Activated naive CD8-positive, alpha-beta T cell treated with anti-CD3 and anti-CD28 coated beads, Interleukin-2, amount 50 U/mL, for 24 hours (primary cell): ENCODE results near the gene NBR1.
"Not testable (repeated sequence)": the region's sequence is repeated elsewhere in the genome, so short reads cannot be mapped to it uniquely, and the experiment has no call there.

Experiments
- ATAC-seq: fragments of 150-1000 bp; cut with Tn5 transposase; one replicate; pipeline ENCODE4 v1.10.0; 2021
- DNase-seq: peaks from one replicate; pipeline ENCODE4 v3.0.0; 2021
- H3K27ac Mint-ChIP-seq: one replicate; pipeline ENCODE4 v1.8.0; 2021; ENCODE audit warnings: mild to moderate bottlenecking, mixed read lengths
- H3K27me3 Mint-ChIP-seq: one replicate; pipeline ENCODE4 v1.8.0; 2021; ENCODE audit warnings: mixed read lengths
- H3K36me3 Mint-ChIP-seq: one replicate; pipeline ENCODE4 v1.8.0; 2021; ENCODE audit warnings: low read depth, mixed read lengths
- H3K4me1 Mint-ChIP-seq: one replicate; pipeline ENCODE4 v1.8.0; 2021; ENCODE audit warnings: mixed read lengths
- H3K4me3 Mint-ChIP-seq: one replicate; pipeline ENCODE4 v1.8.0; 2021; ENCODE audit warnings: mild to moderate bottlenecking, moderate library complexity, mixed read lengths
- H3K9me3 Mint-ChIP-seq: one replicate; pipeline ENCODE4 v1.8.0; 2021; ENCODE audit warnings: mixed read lengths

The NBR1 gene

GRCh38 chr17:43140396-43141332 lies 30.4 kb upstream of the NBR1 start:
- Mint-ChIP-seq H3K9me3 (no peaks in the 10 kb centered on the region), H3K27me3 (no peaks in the 10 kb centered on the region), H3K36me3 (peaks cover 6% of the 10 kb centered on the region), H3K27ac (no peak overlapping the region), H3K4me3 (no peak overlapping the region), H3K4me1 (peaks cover 13% of the 10 kb centered on the region)
- ATAC-seq (no peak), DNase-seq (no peak)

GRCh38 chr17:43142153-43142552 lies 28.9 kb upstream of the NBR1 start:
- Mint-ChIP-seq H3K4me3 (no peak overlapping the region), H3K4me1 (no peaks in the 10 kb centered on the region), H3K9me3 (no peaks in the 10 kb centered on the region), H3K27ac (no peak overlapping the region), H3K36me3 (peaks cover 3% of the 10 kb centered on the region), H3K27me3 (no peaks in the 10 kb centered on the region)
- no peak for ATAC-seq
- DNase-seq = no peak

GRCh38 chr17:43143201-43143600 lies 27.8 kb upstream of the NBR1 start:
- no peak for ATAC-seq
- Mint-ChIP-seq H3K9me3 (no peaks in the 10 kb centered on the region), H3K4me1 (no peaks in the 10 kb centered on the region), H3K27me3 (no peaks in the 10 kb centered on the region), H3K27ac (no peak overlapping the region), H3K36me3 (peaks cover 3% of the 10 kb centered on the region), H3K4me3 (no peak overlapping the region)
- DNase-seq = no peak

- no peak for DNase-seq
- ATAC-seq = no peak
- no peaks in the 10 kb centered on the region for H3K27me3 Mint-ChIP-seq
- H3K4me1 Mint-ChIP-seq = no peaks in the 10 kb centered on the region
- H3K4me3 Mint-ChIP-seq = no peak overlapping the region
- H3K9me3 Mint-ChIP-seq = no peaks in the 10 kb centered on the region
- peaks cover 5% of the 10 kb centered on the region for H3K36me3 Mint-ChIP-seq
- no peak overlapping the region for H3K27ac Mint-ChIP-seq
These were observed 24.4 kb upstream of the NBR1 start for GRCh38 chr17:43146649-43147048.

- no peaks in the 10 kb centered on the region for H3K9me3 Mint-ChIP-seq
- ATAC-seq = no peak
- no peak overlapping the region for H3K27ac Mint-ChIP-seq
- no peak for DNase-seq
- peaks cover 13% of the 10 kb centered on the region for H3K36me3 Mint-ChIP-seq
- H3K27me3 Mint-ChIP-seq = no peaks in the 10 kb centered on the region
- no peaks in the 10 kb centered on the region for H3K4me1 Mint-ChIP-seq
- no peak overlapping the region for H3K4me3 Mint-ChIP-seq
These were observed 19.0 kb upstream of the NBR1 start for GRCh38 chr17:43151880-43152456.

- not testable (repeated sequence) for H3K27ac Mint-ChIP-seq, ATAC-seq, H3K27me3 Mint-ChIP-seq, H3K4me1 Mint-ChIP-seq, H3K9me3 Mint-ChIP-seq, DNase-seq, H3K4me3 Mint-ChIP-seq
- peaks cover 12% of the 10 kb centered on the region for H3K36me3 Mint-ChIP-seq
These were observed 17.7 kb upstream of the NBR1 start for GRCh38 chr17:43153197-43153835.

- no peak overlapping the region for H3K27ac Mint-ChIP-seq
- H3K4me3 Mint-ChIP-seq = no peak overlapping the region
- H3K27me3 Mint-ChIP-seq = no peaks in the 10 kb centered on the region
- H3K36me3 Mint-ChIP-seq = peaks cover 11% of the 10 kb centered on the region
- no peaks in the 10 kb centered on the region for H3K9me3 Mint-ChIP-seq
- no peak for ATAC-seq
- no peak for DNase-seq
- no peaks in the 10 kb centered on the region for H3K4me1 Mint-ChIP-seq
These were observed 15.3 kb upstream of the NBR1 start for GRCh38 chr17:43155666-43156065.

- not testable (repeated sequence) for DNase-seq, ATAC-seq, H3K27ac Mint-ChIP-seq
These were observed 11.8 kb upstream of the NBR1 start for GRCh38 chr17:43159232-43159631.

GRCh38 chr17:43159957-43160356 lies 11.1 kb upstream of the NBR1 start:
- not testable (repeated sequence) for H3K9me3 Mint-ChIP-seq, H3K27ac Mint-ChIP-seq, H3K4me1 Mint-ChIP-seq, H3K36me3 Mint-ChIP-seq, DNase-seq, H3K4me3 Mint-ChIP-seq, H3K27me3 Mint-ChIP-seq, ATAC-seq

More at GRCh38 chr17:43159232-43159631, 11.8 kb upstream of the NBR1 start:
- H3K4me1 Mint-ChIP-seq, H3K36me3 Mint-ChIP-seq, H3K27me3 Mint-ChIP-seq, H3K4me3 Mint-ChIP-seq, H3K9me3 Mint-ChIP-seq: not testable (repeated sequence)

GRCh38 chr17:43165971-43166370 lies 5.0 kb upstream of the NBR1 start:
- not testable (repeated sequence) for DNase-seq, H3K36me3 Mint-ChIP-seq, H3K27ac Mint-ChIP-seq, H3K4me1 Mint-ChIP-seq, ATAC-seq, H3K9me3 Mint-ChIP-seq, H3K4me3 Mint-ChIP-seq, H3K27me3 Mint-ChIP-seq

GRCh38 chr17:43169561-43170139 lies 1.4 kb upstream of the NBR1 start:
- H3K4me1 Mint-ChIP-seq = peaks cover 25% of the 10 kb centered on the region
- no peaks in the 10 kb centered on the region for H3K9me3 Mint-ChIP-seq
- no peaks in the 10 kb centered on the region for H3K27me3 Mint-ChIP-seq
- ATAC-seq (peak; percentile 12), DNase-seq (peak; percentile 36)
- H3K36me3 Mint-ChIP-seq = peaks cover 1% of the 10 kb centered on the region
- no peak overlapping the region for H3K4me3 Mint-ChIP-seq
- H3K27ac Mint-ChIP-seq = no peak overlapping the region

GRCh38 chr17:43170140-43170765 lies 761 bp upstream of the NBR1 start:
- peak; percentile 86 for ATAC-seq
- H3K36me3 Mint-ChIP-seq = peaks cover 1% of the 10 kb centered on the region
- H3K4me3 Mint-ChIP-seq = no peak overlapping the region
- no peak overlapping the region for H3K27ac Mint-ChIP-seq
- DNase-seq = peak; percentile 82
- H3K4me1 Mint-ChIP-seq = peaks cover 28% of the 10 kb centered on the region
- no peaks in the 10 kb centered on the region for H3K9me3 Mint-ChIP-seq
- H3K27me3 Mint-ChIP-seq = no peaks in the 10 kb centered on the region

GRCh38 chr17:43171586-43172487 lies 823 bp downstream of the NBR1 start:
- Mint-ChIP-seq H3K27me3 (no peaks in the 10 kb centered on the region), H3K36me3 (peaks cover 7% of the 10 kb centered on the region), H3K27ac (no peak overlapping the region), H3K4me3 (no peak overlapping the region), H3K4me1 (peaks cover 44% of the 10 kb centered on the region), H3K9me3 (no peaks in the 10 kb centered on the region)
- ATAC-seq = no peak
- peak; percentile 19 for DNase-seq
